GM18508 (cell line): ENCODE results near the gene TFCP2.
"Not testable (repeated sequence)": the region's sequence is repeated elsewhere in the genome, so short reads cannot be mapped to it uniquely, and the experiment has no call there.

ENCODE experiments used
- ATAC-seq: cut with Tn5 transposase; IDR thresholded peaks from one replicate; pipeline ENCODE4 v1.9.1; 2021; ENCODE audit warnings: moderate number of reproducible peaks; ENCODE audit not compliant: insufficient read depth, unreplicated experiment

TFCP2 gene

GRCh38 chr12:51172515-51173431, at the start of gene TFCP2:
TSS of gene TFCP2 (minus strand) at chr12:51173135. CDS start at chr12:51172422, 713 bp downstream.
- peak; percentile 50 for ATAC-seq

GRCh38 chr12:51222461-51222860, 49.5 kb upstream of the TFCP2 start:
- no peak for ATAC-seq

- ATAC-seq = not testable (repeated sequence)
These were observed 46.9 kb upstream of the TFCP2 start for GRCh38 chr12:51219857-51220256.

GRCh38 chr12:51219322-51219721, 46.4 kb upstream of the TFCP2 start:
- ATAC-seq = no peak

DNA sequence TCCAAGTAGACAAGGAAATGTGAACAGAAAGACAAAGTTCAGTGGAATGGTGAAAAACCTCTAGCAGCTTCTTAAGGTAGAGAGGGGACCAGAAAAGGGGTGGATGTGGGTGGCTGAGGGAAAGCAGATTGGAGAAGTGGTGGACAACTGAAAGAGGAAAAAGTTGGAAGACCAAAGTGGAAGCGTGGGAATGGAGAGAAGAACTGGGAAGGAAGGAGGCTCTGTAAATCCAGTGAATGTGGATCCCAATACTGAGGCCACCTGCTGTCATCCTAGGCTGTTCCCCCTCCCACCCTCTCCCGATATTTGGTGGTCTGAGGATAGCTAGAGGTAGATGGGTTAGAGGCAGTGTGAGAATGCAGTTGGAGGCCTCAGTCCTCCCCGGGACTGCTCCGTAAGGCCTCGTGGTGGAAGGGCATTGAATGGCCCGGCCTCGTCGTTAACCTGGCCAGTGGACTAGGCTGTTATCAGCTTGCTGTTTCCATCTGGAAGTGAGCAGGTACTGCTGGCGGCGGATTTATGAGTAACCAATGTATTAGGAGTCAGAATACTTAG, 45.7 kb upstream of the TFCP2 start:
- ATAC-seq = no peak

GRCh38 chr12:51217968-51218606, 45.2 kb upstream of the TFCP2 start, which contains the start of gene POU6F1:
TSS of gene POU6F1 (minus strand) at chr12:51218062. CDS start at chr12:51206836, 11,226 bp downstream.
- no peak for ATAC-seq

- no peak for ATAC-seq
These were observed 44.4 kb upstream of the TFCP2 start for GRCh38 chr12:51217133-51217967.

DNA sequence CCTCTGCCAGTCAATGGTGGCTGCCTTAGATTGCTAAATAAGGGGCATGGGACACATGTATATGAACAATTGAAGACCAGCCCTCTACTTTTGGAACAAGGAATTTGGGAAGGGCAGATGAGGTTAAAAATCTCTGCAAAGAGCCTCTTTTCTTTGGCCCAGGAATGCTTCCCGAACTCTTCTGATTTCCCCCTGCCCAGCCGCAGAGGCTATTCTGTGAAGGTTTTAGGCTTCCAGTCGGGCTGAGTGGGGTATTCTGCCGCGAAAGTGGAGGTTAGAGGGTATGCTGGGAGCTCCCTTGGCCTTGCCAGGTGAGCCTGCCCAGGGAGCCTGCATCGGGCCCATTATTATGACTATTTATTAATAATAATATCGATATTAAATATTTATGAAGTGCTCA, 43.7 kb upstream of the TFCP2 start:
- ATAC-seq = no peak

DNA sequence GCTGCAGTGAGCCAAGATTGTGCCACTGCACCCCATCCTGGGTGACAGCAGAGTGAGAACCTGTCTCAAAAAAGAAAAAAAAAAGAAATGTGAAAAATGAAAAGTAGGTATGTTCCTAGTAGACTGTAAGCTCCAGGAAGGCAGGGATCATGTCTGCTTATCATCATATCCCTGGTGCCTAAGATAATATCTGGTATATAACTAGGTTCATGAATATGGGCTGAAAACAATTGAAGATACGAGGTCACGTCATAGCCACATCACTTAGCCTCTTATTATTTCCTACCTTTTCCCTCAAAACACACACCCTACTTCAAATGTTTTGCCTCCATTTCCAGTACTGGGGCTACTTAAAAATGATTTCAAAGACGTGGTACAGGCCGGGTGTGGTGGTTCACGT, 42.0 kb upstream of the TFCP2 start:
- no peak for ATAC-seq

- ATAC-seq = no peak
These were observed 37.9 kb upstream of the TFCP2 start for GRCh38 chr12:51210690-51211395.

- ATAC-seq = no peak
These were observed 36.3 kb upstream of the TFCP2 start for GRCh38 chr12:51209259-51209658.

- no peak for ATAC-seq
These were observed 35.2 kb upstream of the TFCP2 start for GRCh38 chr12:51208016-51208660.

GRCh38 chr12:51205350-51205749, 32.4 kb upstream of the TFCP2 start:
- ATAC-seq = no peak

DNA sequence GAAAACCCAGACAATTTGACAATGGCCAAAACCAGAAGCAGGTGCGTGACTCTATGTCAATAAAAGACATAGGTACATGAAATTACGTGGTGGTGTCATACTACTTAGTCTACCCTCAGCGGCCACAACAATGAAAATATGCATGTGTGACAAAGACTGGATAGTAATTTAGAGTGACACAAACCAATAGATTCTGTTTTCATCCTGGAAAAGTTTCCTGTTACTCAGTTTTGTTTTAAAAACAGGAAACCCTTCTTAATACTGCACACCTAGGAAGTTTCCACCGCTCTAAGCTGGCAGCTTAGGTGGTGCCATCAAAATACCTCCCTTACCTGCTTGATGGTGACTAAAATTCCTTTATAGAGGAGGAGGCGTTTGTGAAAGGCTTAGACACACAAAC, 29.8 kb upstream of the TFCP2 start:
- ATAC-seq = no peak

DNA sequence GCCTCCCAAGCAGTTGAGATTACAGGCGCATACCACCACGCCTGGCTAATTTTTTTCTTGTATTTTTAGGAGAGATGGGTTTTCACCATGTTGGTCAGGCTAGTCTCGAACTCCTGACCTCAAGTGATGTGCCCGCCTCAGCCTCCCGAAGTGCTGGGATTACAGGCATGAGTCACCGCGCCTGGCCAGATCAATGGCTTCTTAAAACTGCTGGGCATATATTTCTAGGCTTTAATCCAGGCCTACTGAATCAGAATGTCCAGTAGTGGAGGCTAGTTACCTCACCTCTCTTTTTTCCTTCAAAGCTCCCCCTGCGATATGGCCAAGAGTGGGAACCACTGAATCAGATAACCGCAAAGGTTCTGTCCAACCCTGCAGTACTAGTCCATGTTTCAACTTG, 27.9 kb upstream of the TFCP2 start:
- ATAC-seq = no peak

- no peak for ATAC-seq
These were observed 27.2 kb upstream of the TFCP2 start for GRCh38 chr12:51200156-51200555.

DNA sequence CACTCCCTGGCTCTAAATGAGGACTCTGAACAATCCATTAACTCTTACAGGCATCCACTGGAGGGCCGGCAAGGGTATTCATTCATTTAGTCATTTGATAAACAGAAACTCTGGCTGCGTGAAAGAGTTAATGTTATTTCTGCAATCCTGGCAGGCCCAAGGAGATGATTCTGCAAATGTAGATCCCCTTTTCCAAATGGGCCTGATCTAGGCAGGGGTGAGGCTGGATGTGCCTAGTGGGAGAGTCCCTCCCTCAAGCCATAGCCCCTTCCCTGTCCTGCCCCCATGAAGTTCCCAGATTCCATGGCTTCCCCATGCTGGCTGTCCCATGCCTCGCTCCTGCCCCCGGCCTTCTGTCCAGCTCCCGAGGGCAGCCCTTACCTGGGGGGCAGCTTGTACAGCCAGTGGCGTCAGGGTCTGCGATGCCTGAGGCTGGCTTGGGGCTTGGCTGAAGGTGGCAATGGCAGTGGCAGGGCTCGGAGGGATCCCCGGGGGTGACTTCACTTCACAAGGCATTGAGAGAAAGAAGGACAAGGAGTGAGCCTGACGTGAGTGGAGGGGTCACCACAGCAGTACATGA, 26.5 kb upstream of the TFCP2 start:
- no peak for ATAC-seq

GRCh38 chr12:51198568-51199365, 25.8 kb upstream of the TFCP2 start:
- ATAC-seq = no peak
